GM23338 (cell line): ENCODE measurements around the gene CASQ2. TPM values are rescaled to one million over a fixed set of nuclear protein-coding genes. Genes with fewer than 3 reads are reported as not detected.
A peak's percentile ranks its signal among the peaks of the same experiment; 100 is the strongest.

Experiments
- ATAC-seq: fragments of 200-7000 bp; cut with Tn5 transposase; 3 replicates; pipeline ENCODE4 v1.9.1; 2020
- DNase-seq: peaks from one replicate; pipeline ENCODE4 v3.0.0-alpha.2; 2015; ENCODE audit warnings: low spot score
- H2AFZ ChIP-seq: fragments of 200-600 bp; sonication (generic); 2 replicates; pipeline ENCODE4 v1.8.0; 2016; ENCODE audit warnings: antibody characterized with exemption, mild to moderate bottlenecking, moderate library complexity
- H3F3A ChIP-seq: fragments of 200-600 bp; sonication (generic); replicated peaks from 2 replicates; pipeline ENCODE4 v1.8.0; 2017; ENCODE audit warnings: antibody characterized with exemption, mixed run types, low read depth
- H3K27ac ChIP-seq: fragments of 200-600 bp; sonication (generic); 2 replicates; pipeline ENCODE4 v1.6.1; 2016; ENCODE audit warnings: low read depth
- H3K27me3 ChIP-seq: fragments of 200-600 bp; sonication (generic); 2 replicates; pipeline ENCODE4 v1.8.0; 2016; ENCODE audit warnings: mild to moderate bottlenecking, mixed run types, moderate library complexity; ENCODE audit not compliant: insufficient read depth
- H3K36me3 ChIP-seq: fragments of 200-600 bp; sonication (generic); 2 replicates; pipeline ENCODE4 v1.8.0; 2016; ENCODE audit warnings: mild to moderate bottlenecking; ENCODE audit not compliant: insufficient read depth
- H3K4me1 ChIP-seq: fragments of 200-600 bp; sonication (generic); 2 replicates; pipeline ENCODE4 v1.8.0; 2016; ENCODE audit warnings: mild to moderate bottlenecking, moderate library complexity; ENCODE audit not compliant: insufficient read depth
- H3K4me2 ChIP-seq: fragments of 200-600 bp; sonication (generic); 2 replicates; pipeline ENCODE4 v1.7.1; 2017; ENCODE audit warnings: mixed run types
- H3K4me3 ChIP-seq: fragments of 200-600 bp; sonication (generic); 2 replicates; pipeline ENCODE4 v1.6.1; 2016; ENCODE audit warnings: mixed run types
- H3K79me2 ChIP-seq: fragments of 200-600 bp; sonication (generic); replicated peaks from 2 replicates; pipeline ENCODE4 v1.8.0; 2017; ENCODE audit warnings: mild to moderate bottlenecking; ENCODE audit not compliant: insufficient read depth
- H3K9me2 ChIP-seq: fragments of 200-600 bp; sonication (generic); 2 replicates; pipeline ENCODE4 v1.8.0; 2017; ENCODE audit not compliant: insufficient read depth
- H4K20me1 ChIP-seq: fragments of 200-600 bp; sonication (generic); replicated peaks from 2 replicates; pipeline ENCODE4 v1.8.0; 2017; ENCODE audit warnings: mild to moderate bottlenecking; ENCODE audit not compliant: insufficient read depth
- H3K27ac Mint-ChIP-seq: 2 replicates; pipeline ENCODE4 v1.8.0; 2020; ENCODE audit warnings: inconsistent platforms, mild to moderate bottlenecking, moderate library complexity, mixed read lengths
- H3K27me3 Mint-ChIP-seq: 3 replicates; pipeline ENCODE4 v1.8.0; 2022; ENCODE audit warnings: low read depth, mild to moderate bottlenecking, moderate library complexity, mixed read lengths, inconsistent platforms; ENCODE audit not compliant: insufficient read depth, poor library complexity
- H3K36me3 Mint-ChIP-seq: 3 replicates; pipeline ENCODE4 v1.8.0; 2021; ENCODE audit warnings: low read depth, mild to moderate bottlenecking, inconsistent platforms, moderate library complexity, mixed read lengths
- H3K4me1 Mint-ChIP-seq: 3 replicates; pipeline ENCODE4 v1.8.0; 2020; ENCODE audit warnings: mild to moderate bottlenecking, inconsistent platforms, mixed read lengths
- H3K4me3 Mint-ChIP-seq: 3 replicates; pipeline ENCODE4 v1.8.0; 2021; ENCODE audit warnings: moderate library complexity, mild to moderate bottlenecking, inconsistent platforms, mixed read lengths
- H3K9me3 Mint-ChIP-seq: 3 replicates; pipeline ENCODE4 v1.8.0; 2020; ENCODE audit warnings: moderate library complexity, mild to moderate bottlenecking, inconsistent platforms, mixed read lengths
- CREB1 ChIP-seq: fragments of 250-450 bp; sonication (Bioruptor Pico); IDR thresholded peaks from 2 replicates; pipeline ENCODE4 v1.5.0; 2020; ENCODE audit warnings: low read depth, mild to moderate bottlenecking, moderate library complexity
- EZH2 ChIP-seq: fragments of 200-600 bp; sonication (generic); IDR thresholded peaks from one replicate; pipeline ENCODE4 v1.8.0; 2017; ENCODE audit warnings: antibody characterized with exemption, mild to moderate bottlenecking, low read depth; ENCODE audit not compliant: unreplicated experiment
- EZH2phosphoT487 ChIP-seq: fragments of 200-600 bp; sonication (generic); IDR thresholded peaks from one replicate; pipeline ENCODE4 v1.8.1; 2018; ENCODE audit warnings: antibody characterized with exemption; ENCODE audit not compliant: unreplicated experiment
- JUNB ChIP-seq: IDR thresholded peaks from one replicate; pipeline ENCODE4 v1.6.1; 2016; ENCODE audit warnings: antibody characterized with exemption; ENCODE audit not compliant: unreplicated experiment
- NANOG ChIP-seq: IDR thresholded peaks from 2 replicates; pipeline ENCODE4 v1.6.1; 2016; ENCODE audit warnings: antibody characterized with exemption, borderline replicate concordance
- POLR2AphosphoS5 ChIP-seq: IDR thresholded peaks from 2 replicates; pipeline ENCODE4 v1.6.1; 2016; ENCODE audit warnings: antibody characterized with exemption, low read depth
- STAT1 ChIP-seq: IDR thresholded peaks from one replicate; pipeline ENCODE4 v1.6.1; 2016; ENCODE audit warnings: antibody characterized with exemption; ENCODE audit not compliant: unreplicated experiment
- ZNF114 ChIP-seq: fragments of 250-450 bp; sonication (Bioruptor Pico); IDR thresholded peaks from 2 replicates; pipeline ENCODE4 v1.5.0; 2020; ENCODE audit warnings: mild to moderate bottlenecking, moderate library complexity
- ZNF331 ChIP-seq: fragments of 250-450 bp; sonication (Bioruptor Pico); IDR thresholded peaks from 2 replicates; pipeline ENCODE4 v1.5.0; 2020; ENCODE audit warnings: low read depth, mild to moderate bottlenecking, moderate library complexity
- polyA plus RNA-seq: library from polyadenylated mRNA; unstranded; fragments of >200 nt; fragmentation: Nextera tagmentation; extraction: Ambion mirVana; gene quantifications from 2 replicates; pipeline ENCODE4 v1.2.1, GENCODE V29; 2016
- total RNA-seq: library from RNA; depleted of rRNA; stranded (reverse); fragments of >200 nt; shearing (Covaris generic); gene quantifications from 2 replicates; pipeline ENCODE4 v1.2.3, GENCODE V29; 2014
- TF ChIP-seq, protein P1 (sequence below): IDR thresholded peaks from 2 replicates; pipeline ENCODE4 v1.6.1; 2016; ENCODE audit warnings: antibody characterized with exemption
- TF ChIP-seq, protein P2 (sequence below): IDR thresholded peaks from one replicate; pipeline ENCODE4 v1.6.1; 2018; ENCODE audit warnings: antibody characterized with exemption; ENCODE audit not compliant: unreplicated experiment
- TF ChIP-seq, protein P3 (sequence below), 2 experiments: fragments of 200-600 bp in 1 of 2; sonication (generic) in 1 of 2; conservative IDR thresholded peaks; 2 replicates each; pipeline versions ENCODE4 v1.5.1 to v1.6.1; 2016 to 2017; ENCODE audit warnings: antibody characterized with exemption in 2 of 2, low read depth in 2 of 2, mild to moderate bottlenecking in 2 of 2, moderate library complexity in 1 of 2
- TF ChIP-seq, protein P4 (sequence below): fragments of 250-450 bp; sonication (Bioruptor Pico); IDR thresholded peaks from 2 replicates; pipeline ENCODE4 v1.5.0; 2020; ENCODE audit warnings: mild to moderate bottlenecking, moderate library complexity

CASQ2 gene
- total and polyA plus RNA-seq, 2 experiments from 2014 or later: not detected

- no peaks in the 10 kb centered on the region for H3F3A ChIP-seq
- no peak for ATAC-seq
- TF ChIP-seq NANOG (no peak), CREB1 (CRISPR knock-in tag) (no peak), EZH2 (no peak), ZNF331 (CRISPR knock-in tag) (no peak), EZH2phosphoT487 (no peak), JUNB (no peak), STAT1 (no peak), POLR2AphosphoS5 (no peak), ZNF114 (no peak)
- TF ChIP-seq, protein P1, sequence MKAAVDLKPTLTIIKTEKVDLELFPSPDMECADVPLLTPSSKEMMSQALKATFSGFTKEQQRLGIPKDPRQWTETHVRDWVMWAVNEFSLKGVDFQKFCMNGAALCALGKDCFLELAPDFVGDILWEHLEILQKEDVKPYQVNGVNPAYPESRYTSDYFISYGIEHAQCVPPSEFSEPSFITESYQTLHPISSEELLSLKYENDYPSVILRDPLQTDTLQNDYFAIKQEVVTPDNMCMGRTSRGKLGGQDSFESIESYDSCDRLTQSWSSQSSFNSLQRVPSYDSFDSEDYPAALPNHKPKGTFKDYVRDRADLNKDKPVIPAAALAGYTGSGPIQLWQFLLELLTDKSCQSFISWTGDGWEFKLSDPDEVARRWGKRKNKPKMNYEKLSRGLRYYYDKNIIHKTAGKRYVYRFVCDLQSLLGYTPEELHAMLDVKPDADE: no peak
- TF ChIP-seq, protein P2, sequence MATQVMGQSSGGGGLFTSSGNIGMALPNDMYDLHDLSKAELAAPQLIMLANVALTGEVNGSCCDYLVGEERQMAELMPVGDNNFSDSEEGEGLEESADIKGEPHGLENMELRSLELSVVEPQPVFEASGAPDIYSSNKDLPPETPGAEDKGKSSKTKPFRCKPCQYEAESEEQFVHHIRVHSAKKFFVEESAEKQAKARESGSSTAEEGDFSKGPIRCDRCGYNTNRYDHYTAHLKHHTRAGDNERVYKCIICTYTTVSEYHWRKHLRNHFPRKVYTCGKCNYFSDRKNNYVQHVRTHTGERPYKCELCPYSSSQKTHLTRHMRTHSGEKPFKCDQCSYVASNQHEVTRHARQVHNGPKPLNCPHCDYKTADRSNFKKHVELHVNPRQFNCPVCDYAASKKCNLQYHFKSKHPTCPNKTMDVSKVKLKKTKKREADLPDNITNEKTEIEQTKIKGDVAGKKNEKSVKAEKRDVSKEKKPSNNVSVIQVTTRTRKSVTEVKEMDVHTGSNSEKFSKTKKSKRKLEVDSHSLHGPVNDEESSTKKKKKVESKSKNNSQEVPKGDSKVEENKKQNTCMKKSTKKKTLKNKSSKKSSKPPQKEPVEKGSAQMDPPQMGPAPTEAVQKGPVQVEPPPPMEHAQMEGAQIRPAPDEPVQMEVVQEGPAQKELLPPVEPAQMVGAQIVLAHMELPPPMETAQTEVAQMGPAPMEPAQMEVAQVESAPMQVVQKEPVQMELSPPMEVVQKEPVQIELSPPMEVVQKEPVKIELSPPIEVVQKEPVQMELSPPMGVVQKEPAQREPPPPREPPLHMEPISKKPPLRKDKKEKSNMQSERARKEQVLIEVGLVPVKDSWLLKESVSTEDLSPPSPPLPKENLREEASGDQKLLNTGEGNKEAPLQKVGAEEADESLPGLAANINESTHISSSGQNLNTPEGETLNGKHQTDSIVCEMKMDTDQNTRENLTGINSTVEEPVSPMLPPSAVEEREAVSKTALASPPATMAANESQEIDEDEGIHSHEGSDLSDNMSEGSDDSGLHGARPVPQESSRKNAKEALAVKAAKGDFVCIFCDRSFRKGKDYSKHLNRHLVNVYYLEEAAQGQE: no peak
- TF ChIP-seq, protein P3, sequence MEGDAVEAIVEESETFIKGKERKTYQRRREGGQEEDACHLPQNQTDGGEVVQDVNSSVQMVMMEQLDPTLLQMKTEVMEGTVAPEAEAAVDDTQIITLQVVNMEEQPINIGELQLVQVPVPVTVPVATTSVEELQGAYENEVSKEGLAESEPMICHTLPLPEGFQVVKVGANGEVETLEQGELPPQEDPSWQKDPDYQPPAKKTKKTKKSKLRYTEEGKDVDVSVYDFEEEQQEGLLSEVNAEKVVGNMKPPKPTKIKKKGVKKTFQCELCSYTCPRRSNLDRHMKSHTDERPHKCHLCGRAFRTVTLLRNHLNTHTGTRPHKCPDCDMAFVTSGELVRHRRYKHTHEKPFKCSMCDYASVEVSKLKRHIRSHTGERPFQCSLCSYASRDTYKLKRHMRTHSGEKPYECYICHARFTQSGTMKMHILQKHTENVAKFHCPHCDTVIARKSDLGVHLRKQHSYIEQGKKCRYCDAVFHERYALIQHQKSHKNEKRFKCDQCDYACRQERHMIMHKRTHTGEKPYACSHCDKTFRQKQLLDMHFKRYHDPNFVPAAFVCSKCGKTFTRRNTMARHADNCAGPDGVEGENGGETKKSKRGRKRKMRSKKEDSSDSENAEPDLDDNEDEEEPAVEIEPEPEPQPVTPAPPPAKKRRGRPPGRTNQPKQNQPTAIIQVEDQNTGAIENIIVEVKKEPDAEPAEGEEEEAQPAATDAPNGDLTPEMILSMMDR (conservative IDR thresholded peaks at IDR 0.05; ENCODE audit: low read depth in 2 of 2): no peak
- TF ChIP-seq, protein P4, sequence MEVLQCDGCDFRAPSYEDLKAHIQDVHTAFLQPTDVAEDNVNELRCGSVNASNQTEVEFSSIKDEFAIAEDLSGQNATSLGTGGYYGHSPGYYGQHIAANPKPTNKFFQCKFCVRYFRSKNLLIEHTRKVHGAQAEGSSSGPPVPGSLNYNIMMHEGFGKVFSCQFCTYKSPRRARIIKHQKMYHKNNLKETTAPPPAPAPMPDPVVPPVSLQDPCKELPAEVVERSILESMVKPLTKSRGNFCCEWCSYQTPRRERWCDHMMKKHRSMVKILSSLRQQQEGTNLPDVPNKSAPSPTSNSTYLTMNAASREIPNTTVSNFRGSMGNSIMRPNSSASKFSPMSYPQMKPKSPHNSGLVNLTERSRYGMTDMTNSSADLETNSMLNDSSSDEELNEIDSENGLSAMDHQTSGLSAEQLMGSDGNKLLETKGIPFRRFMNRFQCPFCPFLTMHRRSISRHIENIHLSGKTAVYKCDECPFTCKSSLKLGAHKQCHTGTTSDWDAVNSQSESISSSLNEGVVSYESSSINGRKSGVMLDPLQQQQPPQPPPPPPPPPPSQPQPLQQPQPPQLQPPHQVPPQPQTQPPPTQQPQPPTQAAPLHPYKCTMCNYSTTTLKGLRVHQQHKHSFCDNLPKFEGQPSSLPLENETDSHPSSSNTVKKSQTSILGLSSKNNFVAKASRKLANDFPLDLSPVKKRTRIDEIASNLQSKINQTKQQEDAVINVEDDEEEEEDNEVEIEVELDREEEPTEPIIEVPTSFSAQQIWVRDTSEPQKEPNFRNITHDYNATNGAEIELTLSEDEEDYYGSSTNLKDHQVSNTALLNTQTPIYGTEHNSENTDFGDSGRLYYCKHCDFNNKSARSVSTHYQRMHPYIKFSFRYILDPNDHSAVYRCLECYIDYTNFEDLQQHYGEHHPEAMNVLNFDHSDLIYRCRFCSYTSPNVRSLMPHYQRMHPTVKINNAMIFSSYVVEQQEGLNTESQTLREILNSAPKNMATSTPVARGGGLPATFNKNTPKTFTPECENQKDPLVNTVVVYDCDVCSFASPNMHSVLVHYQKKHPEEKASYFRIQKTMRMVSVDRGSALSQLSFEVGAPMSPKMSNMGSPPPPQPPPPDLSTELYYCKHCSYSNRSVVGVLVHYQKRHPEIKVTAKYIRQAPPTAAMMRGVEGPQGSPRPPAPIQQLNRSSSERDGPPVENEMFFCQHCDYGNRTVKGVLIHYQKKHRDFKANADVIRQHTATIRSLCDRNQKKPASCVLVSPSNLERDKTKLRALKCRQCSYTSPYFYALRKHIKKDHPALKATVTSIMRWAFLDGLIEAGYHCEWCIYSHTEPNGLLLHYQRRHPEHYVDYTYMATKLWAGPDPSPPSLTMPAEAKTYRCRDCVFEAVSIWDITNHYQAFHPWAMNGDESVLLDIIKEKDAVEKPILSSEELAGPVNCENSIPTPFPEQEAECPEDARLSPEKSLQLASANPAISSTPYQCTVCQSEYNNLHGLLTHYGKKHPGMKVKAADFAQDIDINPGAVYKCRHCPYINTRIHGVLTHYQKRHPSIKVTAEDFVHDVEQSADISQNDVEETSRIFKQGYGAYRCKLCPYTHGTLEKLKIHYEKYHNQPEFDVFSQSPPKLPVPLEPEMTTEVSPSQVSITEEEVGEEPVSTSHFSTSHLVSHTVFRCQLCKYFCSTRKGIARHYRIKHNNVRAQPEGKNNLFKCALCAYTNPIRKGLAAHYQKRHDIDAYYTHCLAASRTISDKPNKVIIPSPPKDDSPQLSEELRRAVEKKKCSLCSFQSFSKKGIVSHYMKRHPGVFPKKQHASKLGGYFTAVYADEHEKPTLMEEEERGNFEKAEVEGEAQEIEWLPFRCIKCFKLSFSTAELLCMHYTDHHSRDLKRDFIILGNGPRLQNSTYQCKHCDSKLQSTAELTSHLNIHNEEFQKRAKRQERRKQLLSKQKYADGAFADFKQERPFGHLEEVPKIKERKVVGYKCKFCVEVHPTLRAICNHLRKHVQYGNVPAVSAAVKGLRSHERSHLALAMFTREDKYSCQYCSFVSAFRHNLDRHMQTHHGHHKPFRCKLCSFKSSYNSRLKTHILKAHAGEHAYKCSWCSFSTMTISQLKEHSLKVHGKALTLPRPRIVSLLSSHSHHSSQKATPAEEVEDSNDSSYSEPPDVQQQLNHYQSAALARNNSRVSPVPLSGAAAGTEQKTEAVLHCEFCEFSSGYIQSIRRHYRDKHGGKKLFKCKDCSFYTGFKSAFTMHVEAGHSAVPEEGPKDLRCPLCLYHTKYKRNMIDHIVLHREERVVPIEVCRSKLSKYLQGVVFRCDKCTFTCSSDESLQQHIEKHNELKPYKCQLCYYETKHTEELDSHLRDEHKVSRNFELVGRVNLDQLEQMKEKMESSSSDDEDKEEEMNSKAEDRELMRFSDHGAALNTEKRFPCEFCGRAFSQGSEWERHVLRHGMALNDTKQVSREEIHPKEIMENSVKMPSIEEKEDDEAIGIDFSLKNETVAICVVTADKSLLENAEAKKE (CRISPR knock-in tag): no peak
- H4K20me1 ChIP-seq: no peaks in the 10 kb centered on the region
- H3K27ac ChIP-seq: no peak overlapping the region
- H3K4me1 ChIP-seq: peaks cover 5% of the 10 kb centered on the region; the same call in 1 of the 2 replicates
- Mint-ChIP-seq H3K4me1 (peaks cover 15% of the 10 kb centered on the region), H3K27ac (no peak overlapping the region), H3K27me3 (peaks cover 6% of the 10 kb centered on the region), H3K9me3 (no peaks in the 10 kb centered on the region; the same call in 1 of the 3 replicates), H3K4me3 (no peak overlapping the region), H3K36me3 (no peaks in the 10 kb centered on the region)
- no peaks in the 10 kb centered on the region for H3K79me2 ChIP-seq
- H3K4me2 ChIP-seq: no peak overlapping the region
- H2AFZ ChIP-seq: 0 out of 2 replicates have a peak overlapping the region, but pooled peaks have one; percentile 39
- no peaks in the 10 kb centered on the region for H3K27me3 ChIP-seq
- no peak for DNase-seq
- no peak overlapping the region for H3K4me3 ChIP-seq
- no peaks in the 10 kb centered on the region for H3K36me3 ChIP-seq
- H3K9me2 ChIP-seq: no peaks in the 10 kb centered on the region
Observed at GRCh38 chr1:115767403-115767802, 1.1 kb downstream of the CASQ2 start.
